ENCODE data around the gene CDH6.

- TF ChIP-seq GATA2 (IDR thresholded peaks at IDR 0.05; ENCODE audit: low read depth, low read length) = no peak
- no peak for TF ChIP-seq GATA3 (IDR thresholded peaks at IDR 0.05; ENCODE audit: low read depth, low read length)
These were observed 131.4 kb downstream of the CDH6 start for GRCh38 chr5:31324842-31325241.
